ENCODE data around the gene CMYA5. TPM values are rescaled to one million over a fixed set of nuclear protein-coding genes. Genes with fewer than 3 reads are reported as not detected.

The CMYA5 gene
- total RNA-seq, 1 donor from 2014 or later, result 2.7 TPM

DNA sequence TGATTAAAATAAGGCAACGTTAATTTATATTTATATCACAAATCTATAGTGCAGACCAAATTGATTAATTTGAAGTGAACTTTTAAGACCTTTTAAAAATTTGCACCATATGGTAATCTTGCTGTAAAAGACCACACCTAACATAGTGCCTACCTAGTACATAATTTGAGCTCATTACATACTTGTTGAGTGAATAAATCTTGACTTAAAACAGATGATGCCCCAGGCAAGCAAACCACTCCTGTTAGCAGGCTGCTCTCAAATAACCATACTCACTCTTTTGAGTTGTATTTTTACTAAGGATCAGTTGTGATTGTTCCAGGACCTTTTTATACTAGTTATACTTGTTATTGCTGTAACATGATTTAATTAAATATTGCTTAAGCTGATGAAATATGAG, 27.2 kb downstream of the CMYA5 start:
- DNase-seq, result no peak
- Histone ChIP-seq H3K4me1 (no peaks in the 10 kb centered on the region), H3K4me3 (no peak overlapping the region), H3K36me3 (no peaks in the 10 kb centered on the region), H3K27ac (no peak overlapping the region), H3K27me3 (no peaks in the 10 kb centered on the region), H3K9me3 (peaks cover 6% of the 10 kb centered on the region)
- no peak for ATAC-seq
- TF ChIP-seq, protein P1, sequence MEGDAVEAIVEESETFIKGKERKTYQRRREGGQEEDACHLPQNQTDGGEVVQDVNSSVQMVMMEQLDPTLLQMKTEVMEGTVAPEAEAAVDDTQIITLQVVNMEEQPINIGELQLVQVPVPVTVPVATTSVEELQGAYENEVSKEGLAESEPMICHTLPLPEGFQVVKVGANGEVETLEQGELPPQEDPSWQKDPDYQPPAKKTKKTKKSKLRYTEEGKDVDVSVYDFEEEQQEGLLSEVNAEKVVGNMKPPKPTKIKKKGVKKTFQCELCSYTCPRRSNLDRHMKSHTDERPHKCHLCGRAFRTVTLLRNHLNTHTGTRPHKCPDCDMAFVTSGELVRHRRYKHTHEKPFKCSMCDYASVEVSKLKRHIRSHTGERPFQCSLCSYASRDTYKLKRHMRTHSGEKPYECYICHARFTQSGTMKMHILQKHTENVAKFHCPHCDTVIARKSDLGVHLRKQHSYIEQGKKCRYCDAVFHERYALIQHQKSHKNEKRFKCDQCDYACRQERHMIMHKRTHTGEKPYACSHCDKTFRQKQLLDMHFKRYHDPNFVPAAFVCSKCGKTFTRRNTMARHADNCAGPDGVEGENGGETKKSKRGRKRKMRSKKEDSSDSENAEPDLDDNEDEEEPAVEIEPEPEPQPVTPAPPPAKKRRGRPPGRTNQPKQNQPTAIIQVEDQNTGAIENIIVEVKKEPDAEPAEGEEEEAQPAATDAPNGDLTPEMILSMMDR (IDR thresholded peaks at IDR 0.05), result no peak
- intact Hi-C loops (cut with DNase I), result no loop called here

DNA sequence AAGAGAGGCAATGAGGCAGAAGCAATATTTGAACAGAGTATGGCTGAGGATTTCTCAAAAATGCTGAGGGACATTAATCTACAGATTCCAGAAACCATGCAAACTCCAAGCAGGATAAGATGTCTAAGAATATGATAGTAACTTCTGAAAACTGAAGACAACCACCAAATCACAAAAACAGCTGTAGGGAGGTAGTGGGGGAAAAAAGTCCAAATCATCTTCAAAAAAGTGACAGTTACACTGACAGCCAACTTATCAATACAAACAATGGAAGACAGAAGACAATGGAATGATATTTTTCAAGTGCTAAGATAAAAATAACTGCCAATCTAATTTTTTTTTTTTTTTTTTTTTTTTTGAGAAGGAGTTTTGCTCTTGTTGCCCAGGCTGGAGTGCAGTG, 30.5 kb downstream of the CMYA5 start:
- TF ChIP-seq, protein P1 (IDR thresholded peaks at IDR 0.05), result no peak
- H3K9me3 ChIP-seq, result peaks cover 6% of the 10 kb centered on the region
- DNase-seq (no peak), ATAC-seq (no peak)
- H3K4me1 ChIP-seq, result no peaks in the 10 kb centered on the region
- intact Hi-C loops (cut with DNase I), result no loop called here
- H3K27ac ChIP-seq, result no peak overlapping the region
- H3K36me3 ChIP-seq, result no peaks in the 10 kb centered on the region
- H3K4me3 ChIP-seq, result no peak overlapping the region
- no peaks in the 10 kb centered on the region for H3K27me3 ChIP-seq

DNA sequence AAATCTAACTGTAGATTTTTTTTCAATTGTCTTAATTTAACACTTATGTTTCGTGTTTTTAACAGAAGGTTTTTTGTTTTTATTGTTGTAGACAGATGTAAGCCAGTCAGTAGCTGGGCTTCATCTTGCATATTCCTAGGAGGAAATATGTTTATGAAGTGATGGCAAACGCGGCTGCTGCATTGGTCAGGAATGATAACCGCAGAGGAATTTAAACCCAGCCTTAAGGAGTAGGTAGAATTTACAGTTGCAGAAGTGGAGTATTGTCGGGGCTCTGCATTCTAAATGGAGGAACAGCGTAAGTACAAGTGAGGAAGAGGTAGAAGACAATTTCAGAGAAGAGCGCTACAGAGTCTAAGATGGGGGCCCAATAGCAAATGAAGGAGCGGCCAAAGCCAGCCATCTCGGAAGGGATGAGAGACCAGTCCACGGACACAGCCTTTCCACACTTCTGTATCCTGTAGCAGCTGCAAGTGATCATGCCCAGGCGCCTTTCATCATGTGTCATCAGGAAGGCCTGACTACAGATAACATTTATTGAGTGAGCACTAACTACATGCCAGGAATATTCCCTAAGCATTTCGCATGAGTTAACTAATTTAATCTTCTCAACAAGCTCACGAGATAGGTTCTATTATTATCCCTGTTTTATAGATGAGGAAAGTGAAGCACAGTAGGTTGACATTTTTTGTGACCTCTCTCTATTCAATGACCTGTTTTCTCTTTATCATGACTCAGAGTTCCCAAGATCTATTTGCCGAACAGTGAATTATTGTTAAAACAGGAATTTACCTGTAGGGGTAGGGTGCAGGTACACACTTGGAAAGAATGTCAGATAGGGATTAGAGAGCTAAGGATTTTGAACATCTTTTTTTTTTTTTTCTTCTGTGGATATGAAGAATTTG, 38.1 kb downstream of the CMYA5 start:
- ATAC-seq (no peak), DNase-seq (no peak)
- Histone ChIP-seq H3K4me3 (no peak overlapping the region), H3K9me3 (no peaks in the 10 kb centered on the region), H3K36me3 (no peaks in the 10 kb centered on the region), H3K4me1 (no peaks in the 10 kb centered on the region), H3K27ac (no peak overlapping the region), H3K27me3 (no peaks in the 10 kb centered on the region)
- intact Hi-C loops (cut with DNase I), result no loop called here
- TF ChIP-seq, protein P1 (IDR thresholded peaks at IDR 0.05), result no peak

DNA sequence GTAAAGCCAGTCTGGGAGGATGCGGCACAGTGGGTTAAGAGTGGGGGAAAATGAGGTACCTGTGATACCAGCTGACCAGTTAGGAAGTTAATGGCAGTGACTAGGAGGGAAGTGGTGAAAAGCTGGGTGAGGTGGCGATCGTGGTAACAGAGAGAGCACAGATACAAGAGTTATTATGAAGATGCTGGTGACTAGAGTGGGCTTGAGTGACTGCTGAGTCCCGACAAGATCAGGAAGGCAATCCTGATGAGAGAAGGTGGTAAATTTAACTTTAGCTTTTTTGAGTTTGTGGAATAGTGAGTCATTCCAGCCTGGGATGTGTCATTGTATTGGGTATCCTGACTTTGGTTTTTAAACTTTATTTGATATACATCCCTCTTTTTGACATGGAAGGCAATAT, 38.8 kb downstream of the CMYA5 start:
- Histone ChIP-seq H3K4me3 (no peak overlapping the region), H3K36me3 (no peaks in the 10 kb centered on the region), H3K27me3 (no peaks in the 10 kb centered on the region), H3K4me1 (no peaks in the 10 kb centered on the region), H3K9me3 (no peaks in the 10 kb centered on the region), H3K27ac (no peak overlapping the region)
- no peak for DNase-seq
- no peak for ATAC-seq
- intact Hi-C loops (cut with DNase I), result no loop called here
- TF ChIP-seq, protein P1 (IDR thresholded peaks at IDR 0.05), result no peak

DNA sequence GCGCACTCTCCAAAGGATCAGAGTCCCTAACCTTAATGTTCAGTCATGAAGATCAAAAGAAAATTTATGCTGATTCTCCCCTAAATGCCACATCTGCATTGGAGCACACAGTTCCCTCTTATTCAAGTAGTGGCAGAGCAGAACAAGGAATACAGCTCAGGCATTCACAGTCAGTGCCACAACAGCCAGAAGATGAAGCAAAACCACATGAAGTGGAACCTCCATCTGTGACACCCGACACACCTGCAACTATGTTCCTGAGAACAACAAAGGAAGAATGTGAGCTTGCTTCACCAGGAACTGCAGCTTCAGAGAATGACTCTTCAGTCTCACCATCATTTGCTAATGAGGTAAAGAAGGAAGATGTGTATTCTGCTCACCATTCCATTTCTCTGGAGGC, 40.0 kb downstream of the CMYA5 start:
- no peak overlapping the region for H3K27ac ChIP-seq
- H3K9me3 ChIP-seq, result no peaks in the 10 kb centered on the region
- intact Hi-C loops (cut with DNase I), result no loop called here
- no peaks in the 10 kb centered on the region for H3K27me3 ChIP-seq
- no peak overlapping the region for H3K4me3 ChIP-seq
- DNase-seq (no peak), ATAC-seq (no peak)
- TF ChIP-seq, protein P1 (IDR thresholded peaks at IDR 0.05), result no peak
- H3K36me3 ChIP-seq, result no peaks in the 10 kb centered on the region
- no peaks in the 10 kb centered on the region for H3K4me1 ChIP-seq

Data from upper lobe of right lung (tissue), 1 donor.